ENCODE measurements around the gene ARHGAP18.

- TF ChIP-seq TAF1 (IDR thresholded peaks at IDR 0.05; ENCODE audit: borderline replicate concordance, low read depth, low read length) (no peak), GABPA (IDR thresholded peaks at IDR 0.05; ENCODE audit: low read depth) (no peak), MEF2A (IDR thresholded peaks at IDR 0.05; ENCODE audit: borderline replicate concordance, low read depth) (no peak), CTCF (IDR thresholded peaks at IDR 0.05) (no peak), POLR2AphosphoS5 (IDR thresholded peaks at IDR 0.05; ENCODE audit: low read depth, low read length) (no peak), YY1 (IDR thresholded peaks at IDR 0.05; ENCODE audit: low read depth) (no peak)
These were observed 25.6 kb downstream of the ARHGAP18 start for GRCh38 chr6:129684323-129684884.

All from SK-N-SH (cell line).